HG03103 (cell line): Measurements from ENCODE around the gene RRAD.
"Not testable (repeated sequence)": the region's sequence is repeated elsewhere in the genome, so short reads cannot be mapped to it uniquely, and the experiment has no call there.

Experiments
- ATAC-seq: cut with Tn5 transposase; IDR thresholded peaks from one replicate; pipeline ENCODE4 v1.9.1; 2021; ENCODE audit warnings: low read depth; ENCODE audit not compliant: unreplicated experiment

The RRAD gene

GRCh38 chr16:66903544-66904427, 21.5 kb downstream of the RRAD start:
- ATAC-seq, result no peak

- no peak for ATAC-seq
Measured at GRCh38 chr16:66902648-66903543, 22.4 kb downstream of the RRAD start.

- no peak for ATAC-seq
Measured at GRCh38 chr16:66901626-66902025, 23.7 kb downstream of the RRAD start.

GRCh38 chr16:66900721-66901441, 24.5 kb downstream of the RRAD start:
- ATAC-seq, result no peak

- ATAC-seq, result no peak
Measured at GRCh38 chr16:66899945-66900710, 25.2 kb downstream of the RRAD start.

GRCh38 chr16:66899310-66899944, 25.9 kb downstream of the RRAD start:
- ATAC-seq, result no peak

- no peak for ATAC-seq
Measured at GRCh38 chr16:66898933-66899309, 26.4 kb downstream of the RRAD start.

- no peak for ATAC-seq
Measured at GRCh38 chr16:66898207-66898606, 27.1 kb downstream of the RRAD start.

- not testable (repeated sequence) for ATAC-seq
Measured at GRCh38 chr16:66896682-66897081, 28.7 kb downstream of the RRAD start.

GRCh38 chr16:66895999-66896398, 29.3 kb downstream of the RRAD start:
- ATAC-seq, result no peak

- no peak for ATAC-seq
Measured at GRCh38 chr16:66895689-66895979, 29.7 kb downstream of the RRAD start.

GRCh38 chr16:66894948-66895688, 30.2 kb downstream of the RRAD start:
- ATAC-seq, result no peak

- ATAC-seq, result no peak
Measured at GRCh38 chr16:66894055-66894454, 31.3 kb downstream of the RRAD start.

GRCh38 chr16:66891797-66892196, 33.5 kb downstream of the RRAD start:
- ATAC-seq, result no peak

- ATAC-seq, result no peak
Measured at GRCh38 chr16:66891360-66891759, 34.0 kb downstream of the RRAD start.

- no peak for ATAC-seq
Measured at GRCh38 chr16:66890799-66891198, 34.5 kb downstream of the RRAD start.

- ATAC-seq, result no peak
Measured at GRCh38 chr16:66889622-66890021, 35.7 kb downstream of the RRAD start.

GRCh38 chr16:66888647-66889615, 36.4 kb downstream of the RRAD start:
- no peak for ATAC-seq
